EL (cell line): ENCODE measurements around the gene CD53.
A peak's percentile ranks its signal among the peaks of the same experiment; 100 is the strongest.
"Not testable (repeated sequence)": the region's sequence is repeated elsewhere in the genome, so short reads cannot be mapped to it uniquely, and the experiment has no call there.

Source experiments
- DNase-seq: peaks from one replicate; pipeline ENCODE4 v3.0.0-alpha.2; 2016

The CD53 gene

GRCh38 chr1:110872745-110873720 is at the start of gene CD53:
TSS of gene CD53 (plus strand) at chr1:110873148. CDS start at chr1:110891409, 18,261 bp downstream.
- no peak for DNase-seq

- DNase-seq = no peak
Observed at GRCh38 chr1:110824192-110824591, 48.8 kb upstream of the CD53 start.

- peak; percentile 16 for DNase-seq
Observed at GRCh38 chr1:110829955-110830553, 42.9 kb upstream of the CD53 start.

GRCh38 chr1:110833779-110834178 is 39.2 kb upstream of the CD53 start:
- not testable (repeated sequence) for DNase-seq

- no peak for DNase-seq
Observed at GRCh38 chr1:110846861-110847260, 26.1 kb upstream of the CD53 start.

- no peak for DNase-seq
Observed at GRCh38 chr1:110850145-110850544, 22.8 kb upstream of the CD53 start.

- no peak for DNase-seq
Observed at GRCh38 chr1:110850627-110851026, 22.3 kb upstream of the CD53 start.

GRCh38 chr1:110853135-110853534 is 19.8 kb upstream of the CD53 start:
- no peak for DNase-seq

- DNase-seq = no peak
Observed at GRCh38 chr1:110856410-110856809, 16.5 kb upstream of the CD53 start.

- no peak for DNase-seq
Observed at GRCh38 chr1:110857964-110858948, 14.7 kb upstream of the CD53 start.

- DNase-seq = no peak
Observed at GRCh38 chr1:110859062-110859461, 13.9 kb upstream of the CD53 start.

- DNase-seq = no peak
Observed at GRCh38 chr1:110860174-110860573, 12.8 kb upstream of the CD53 start.

GRCh38 chr1:110860620-110861019 is 12.3 kb upstream of the CD53 start:
- DNase-seq = not testable (repeated sequence)

- DNase-seq = not testable (repeated sequence)
Observed at GRCh38 chr1:110861942-110862341, 11.0 kb upstream of the CD53 start.

GRCh38 chr1:110864287-110864686 is 8.7 kb upstream of the CD53 start:
- DNase-seq = no peak

GRCh38 chr1:110870721-110871388 is 2.1 kb upstream of the CD53 start:
- no peak for DNase-seq

- no peak for DNase-seq
Observed at GRCh38 chr1:110872366-110872744, 593 bp upstream of the CD53 start.

- no peak for DNase-seq
Observed at GRCh38 chr1:110873856-110874255, 908 bp downstream of the CD53 start.

GRCh38 chr1:110874324-110875215 is 1.6 kb downstream of the CD53 start:
- DNase-seq = no peak

GRCh38 chr1:110875216-110875731 is 2.3 kb downstream of the CD53 start:
- DNase-seq = no peak

- no peak for DNase-seq
Observed at GRCh38 chr1:110876748-110877341, 3.9 kb downstream of the CD53 start.
